Measurements from ENCODE around the gene DAPK1. TPM values are rescaled to one million over a fixed set of nuclear protein-coding genes. Genes with fewer than 3 reads are reported as not detected.

Gene DAPK1
- polyA plus RNA-seq, 1 experiment = 0.12 TPM

DNA sequence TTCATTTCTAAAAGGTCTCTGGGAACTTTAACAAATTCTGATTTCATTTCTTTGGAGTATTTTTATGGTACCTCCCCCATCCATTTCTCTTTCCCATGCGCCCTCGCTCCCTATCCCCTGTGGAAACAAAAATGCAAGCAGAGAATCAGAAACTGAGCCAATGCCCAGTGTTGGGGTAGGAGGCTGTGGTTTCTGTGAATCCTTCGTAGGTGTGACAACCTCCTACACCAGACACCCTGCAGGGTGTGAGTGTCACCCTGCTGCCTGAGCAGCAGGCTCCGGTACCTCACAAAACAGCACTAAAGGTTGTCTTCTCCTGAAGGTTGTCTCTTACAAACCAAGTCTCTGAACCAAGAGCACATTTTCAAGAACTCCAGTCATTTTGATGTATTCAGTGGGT, 124.4 kb downstream of the DAPK1 start:
- TF ChIP-seq CTCF (IDR thresholded peaks at IDR 0.05; ENCODE audit: low read depth, low read length) = no peak

GRCh38 chr9:87622923-87623322, 125.3 kb downstream of the DAPK1 start:
- CTCF ChIA-PET = no interaction called here
- Histone ChIP-seq H3K27ac (ENCODE audit: low read depth, low read length) (no peak overlapping the region), H3K9me3 (ENCODE audit: control insufficient read depth, insufficient read depth, low read length) (no peaks in the 10 kb centered on the region), H3K4me3 (ENCODE audit: low read depth, low read length) (no peak overlapping the region), H3K27me3 (ENCODE audit: control insufficient read depth, insufficient read depth, low read length) (no peaks in the 10 kb centered on the region)
- POLR2A ChIA-PET = no interaction called here
- no peak for DNase-seq (ENCODE audit: low read depth, low spot score)
- TF ChIP-seq CTCF (IDR thresholded peaks at IDR 0.05; ENCODE audit: low read depth, low read length) = no peak

More for the DNA sequence above, 124.4 kb downstream of the DAPK1 start:
- Histone ChIP-seq H3K27me3 (ENCODE audit: control insufficient read depth, insufficient read depth, low read length) (no peaks in the 10 kb centered on the region), H3K27ac (ENCODE audit: low read depth, low read length) (no peak overlapping the region), H3K9me3 (ENCODE audit: control insufficient read depth, insufficient read depth, low read length) (no peaks in the 10 kb centered on the region), H3K4me3 (ENCODE audit: low read depth, low read length) (no peak overlapping the region)
- POLR2A ChIA-PET = no interaction called here
- CTCF ChIA-PET = no interaction called here
- no peak for DNase-seq (ENCODE audit: low read depth, low spot score)

GRCh38 chr9:87628346-87628745, 130.7 kb downstream of the DAPK1 start:
- Histone ChIP-seq H3K27ac (ENCODE audit: low read depth, low read length) (no peak overlapping the region), H3K9me3 (ENCODE audit: control insufficient read depth, insufficient read depth, low read length) (no peaks in the 10 kb centered on the region), H3K4me3 (ENCODE audit: low read depth, low read length) (no peak overlapping the region), H3K27me3 (ENCODE audit: control insufficient read depth, insufficient read depth, low read length) (no peaks in the 10 kb centered on the region)
- ChIA-PET POLR2A (no interaction called here), CTCF (no interaction called here)
- no peak for DNase-seq (ENCODE audit: low read depth, low spot score)
- no peak for TF ChIP-seq CTCF (IDR thresholded peaks at IDR 0.05; ENCODE audit: low read depth, low read length)

GRCh38 chr9:87629104-87629503, 131.4 kb downstream of the DAPK1 start:
- POLR2A ChIA-PET = no interaction called here
- H3K27me3 ChIP-seq (ENCODE audit: control insufficient read depth, insufficient read depth, low read length) = no peaks in the 10 kb centered on the region
- no peak overlapping the region for H3K4me3 ChIP-seq (ENCODE audit: low read depth, low read length)
- H3K27ac ChIP-seq (ENCODE audit: low read depth, low read length) = no peak overlapping the region
- no peaks in the 10 kb centered on the region for H3K9me3 ChIP-seq (ENCODE audit: control insufficient read depth, insufficient read depth, low read length)
- no peak for TF ChIP-seq CTCF (IDR thresholded peaks at IDR 0.05; ENCODE audit: low read depth, low read length)
- no peak for DNase-seq (ENCODE audit: low read depth, low spot score)
- CTCF ChIA-PET = no interaction called here

GRCh38 chr9:87630266-87630665, 132.6 kb downstream of the DAPK1 start:
- no peak for TF ChIP-seq CTCF (IDR thresholded peaks at IDR 0.05; ENCODE audit: low read depth, low read length)
- no peak for DNase-seq (ENCODE audit: low read depth, low spot score)
- no peak overlapping the region for H3K27ac ChIP-seq (ENCODE audit: low read depth, low read length)
- CTCF ChIA-PET = no interaction called here
- POLR2A ChIA-PET = no interaction called here
- H3K27me3 ChIP-seq (ENCODE audit: control insufficient read depth, insufficient read depth, low read length) = no peaks in the 10 kb centered on the region
- H3K4me3 ChIP-seq (ENCODE audit: low read depth, low read length) = no peak overlapping the region
- no peaks in the 10 kb centered on the region for H3K9me3 ChIP-seq (ENCODE audit: control insufficient read depth, insufficient read depth, low read length)

Measured in AG04450 (cell line).